HEK293T (cell line): ENCODE data around the gene HEG1.

Source experiments
- BHLHE40 ChIP-seq: fragments of 450-650 bp; IDR thresholded peaks from 2 replicates; pipeline ENCODE4 v1.6.1; 2016; ENCODE audit warnings: mild to moderate bottlenecking, moderate library complexity, borderline replicate concordance
- ELF4 ChIP-seq: fragments of 450-650 bp; IDR thresholded peaks from 2 replicates; pipeline ENCODE4 v1.6.1; 2017; ENCODE audit warnings: antibody characterized with exemption
- FOXA1 ChIP-seq: fragments of 450-650 bp; IDR thresholded peaks from 2 replicates; pipeline ENCODE4 v1.6.1; 2016; ENCODE audit warnings: mild to moderate bottlenecking
- FOXK2 ChIP-seq: fragments of 450-650 bp; IDR thresholded peaks from 2 replicates; pipeline ENCODE4 v1.6.1; 2016; ENCODE audit warnings: mild to moderate bottlenecking
- HDGF ChIP-seq: fragments of 450-650 bp; IDR thresholded peaks from 2 replicates; pipeline ENCODE4 v1.6.1; 2017; ENCODE audit warnings: antibody characterized with exemption, borderline replicate concordance
- NFRKB ChIP-seq: fragments of 450-650 bp; IDR thresholded peaks from 2 replicates; pipeline ENCODE4 v1.6.1; 2016; ENCODE audit warnings: mild to moderate bottlenecking, moderate library complexity
- SP1 ChIP-seq: fragments of 450-650 bp; IDR thresholded peaks from 2 replicates; pipeline ENCODE4 v1.6.1; 2017
- SUZ12 ChIP-seq: fragments of 450-650 bp; IDR thresholded peaks from 2 replicates; pipeline ENCODE4 v1.6.1; 2016; ENCODE audit warnings: mild to moderate bottlenecking
- TARDBP ChIP-seq: fragments of 450-650 bp; IDR thresholded peaks from 2 replicates; pipeline ENCODE4 v1.6.1; 2016
- ZNF384 ChIP-seq: fragments of 450-650 bp; IDR thresholded peaks from 2 replicates; pipeline ENCODE4 v1.6.1; 2016

DNA sequence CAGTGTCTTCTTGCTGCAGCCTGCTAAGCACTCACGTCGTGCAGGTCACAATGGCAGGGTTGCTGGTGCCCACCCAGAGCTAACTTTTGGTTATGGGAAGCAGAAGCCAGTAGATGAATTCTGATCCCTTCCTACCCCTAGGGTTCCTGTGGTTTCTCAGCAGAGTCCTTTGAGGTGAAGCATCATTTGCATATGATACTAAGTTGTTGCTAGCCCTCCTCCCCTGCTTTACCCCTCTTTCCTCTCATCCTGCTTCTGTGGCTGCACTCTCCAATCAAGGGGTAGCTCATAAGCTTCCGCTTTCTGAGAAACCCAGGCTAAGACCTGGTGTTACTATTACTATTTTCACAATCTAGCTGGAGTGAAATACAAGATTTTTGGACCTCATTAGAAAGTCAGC lies 22.1 kb upstream of the HEG1 start:
- TF ChIP-seq SUZ12 = no peak
- no peak for TF ChIP-seq TARDBP
- TF ChIP-seq BHLHE40 = no peak
- no peak for TF ChIP-seq ELF4
- no peak for TF ChIP-seq HDGF
- no peak for TF ChIP-seq FOXA1
- no peak for TF ChIP-seq FOXK2
- TF ChIP-seq SP1 = no peak
- no peak for TF ChIP-seq NFRKB
- TF ChIP-seq ZNF384 = no peak
